Liver (tissue), 9 donors: ENCODE measurements around the gene SLX9. TPM values are rescaled to one million over a fixed set of nuclear protein-coding genes. Genes with fewer than 3 reads are reported as not detected.

ENCODE experiments used
- DNase-seq: peaks from one replicate; pipeline ENCODE4 v3.0.0-alpha.2; 2017; ENCODE audit warnings: low spot score
- H3K27ac ChIP-seq, 2 donors: one replicate each; pipeline ENCODE4 v1.7.0; 2013; ENCODE audit warnings: inconsistent platforms in 2 of 2, low read length in 2 of 2, control low read depth in 1 of 2, low read depth in 1 of 2, mild to moderate bottlenecking in 1 of 2
- H3K27me3 ChIP-seq, 4 donors: one replicate each; pipeline versions ENCODE4 v1.6.1 to v1.7.0; 2013; ENCODE audit warnings: low read length in 3 of 4, inconsistent platforms in 1 of 4, mild to moderate bottlenecking in 1 of 4, moderate library complexity in 1 of 4; ENCODE audit not compliant: control insufficient read depth in 4 of 4, insufficient read depth in 4 of 4
- H3K36me3 ChIP-seq, 4 donors: one replicate each; pipeline versions ENCODE4 v1.6.1 to v1.7.0; 2013; ENCODE audit warnings: low read length in 3 of 4, mild to moderate bottlenecking in 3 of 4, low read depth in 1 of 4, moderate library complexity in 1 of 4; ENCODE audit not compliant: control insufficient read depth in 4 of 4, insufficient read depth in 3 of 4
- H3K4me1 ChIP-seq, 4 donors: one replicate each; pipeline versions ENCODE4 v1.6.1 to v1.7.0; 2013; ENCODE audit warnings: low read length in 3 of 4, mild to moderate bottlenecking in 3 of 4, moderate library complexity in 1 of 4; ENCODE audit not compliant: control insufficient read depth in 4 of 4, insufficient read depth in 4 of 4
- H3K4me3 ChIP-seq, 3 donors: one replicate each; pipeline versions ENCODE4 v1.6.1 to v1.7.0; 2013; ENCODE audit warnings: low read length in 3 of 3, control low read depth in 1 of 3, low read depth in 1 of 3, mild to moderate bottlenecking in 1 of 3
- H3K9ac ChIP-seq, 2 donors: one replicate each; pipeline ENCODE4 v1.7.0; 2013; ENCODE audit warnings: low read length in 2 of 2, mild to moderate bottlenecking in 2 of 2, moderate library complexity in 2 of 2, control low read depth in 1 of 2, low read depth in 1 of 2
- H3K9me3 ChIP-seq, 4 donors: one replicate each; pipeline versions ENCODE4 v1.6.1 to v1.7.0; 2013; ENCODE audit warnings: low read length in 3 of 4; ENCODE audit not compliant: control insufficient read depth in 4 of 4
- ATF3 ChIP-seq: IDR thresholded peaks from 2 replicates; pipeline ENCODE4 v1.6.1; 2016; ENCODE audit warnings: antibody characterized with exemption
- CTCF ChIP-seq: fragments of 150-350 bp; IDR thresholded peaks from 2 replicates; pipeline ENCODE4 v1.5.1; 2017; ENCODE audit warnings: improper control_type of control experiment, low read depth, low read length; ENCODE audit not compliant: missing input control
- EGR1 ChIP-seq, 2 donors: IDR thresholded peaks; 2 replicates each; pipeline ENCODE4 v1.6.1; 2016 to 2018; ENCODE audit warnings: antibody characterized with exemption in 2 of 2, low read depth in 2 of 2
- FOXA1 ChIP-seq: IDR thresholded peaks from 2 replicates; pipeline ENCODE4 v1.6.1; 2016; ENCODE audit warnings: antibody characterized with exemption
- FOXA2 ChIP-seq: IDR thresholded peaks from 2 replicates; pipeline ENCODE4 v1.6.1; 2016; ENCODE audit warnings: antibody characterized with exemption
- GABPA ChIP-seq, 2 donors: IDR thresholded peaks in 1 of 2; conservative IDR thresholded peaks in 1 of 2; 2 replicates each; pipeline ENCODE4 v1.6.1; 2016; ENCODE audit warnings: antibody characterized with exemption in 2 of 2, mild to moderate bottlenecking in 1 of 2, moderate library complexity in 1 of 2
- HNF4A ChIP-seq, 2 donors: conservative IDR thresholded peaks; 2 replicates each; pipeline ENCODE4 v1.6.1; 2016; ENCODE audit warnings: antibody characterized with exemption in 2 of 2, mild to moderate bottlenecking in 2 of 2
- HNF4G ChIP-seq: IDR thresholded peaks from 2 replicates; pipeline ENCODE4 v1.6.1; 2016; ENCODE audit warnings: antibody characterized with exemption
- JUND ChIP-seq, 2 donors: IDR thresholded peaks; 2 replicates each; pipeline ENCODE4 v1.6.1; 2016; ENCODE audit warnings: antibody characterized with exemption in 2 of 2
- MAX ChIP-seq: IDR thresholded peaks from 2 replicates; pipeline ENCODE4 v1.6.1; 2016; ENCODE audit warnings: antibody characterized with exemption
- NR2F2 ChIP-seq: IDR thresholded peaks from 2 replicates; pipeline ENCODE4 v1.6.1; 2016; ENCODE audit warnings: antibody characterized with exemption
- RAD21 ChIP-seq, 2 donors: IDR thresholded peaks; 2 replicates each; pipeline ENCODE4 v1.6.1; 2016; ENCODE audit warnings: antibody characterized with exemption in 2 of 2, mild to moderate bottlenecking in 2 of 2
- REST ChIP-seq: IDR thresholded peaks from 2 replicates; pipeline ENCODE4 v1.6.1; 2016; ENCODE audit warnings: antibody characterized with exemption, mild to moderate bottlenecking
- RXRA ChIP-seq, 2 donors: IDR thresholded peaks; 2 replicates each; pipeline ENCODE4 v1.6.1; 2017 to 2018; ENCODE audit warnings: antibody characterized with exemption in 2 of 2, mild to moderate bottlenecking in 1 of 2
- SP1 ChIP-seq: IDR thresholded peaks from 2 replicates; pipeline ENCODE4 v1.6.1; 2018; ENCODE audit warnings: antibody characterized with exemption, mild to moderate bottlenecking
- TAF1 ChIP-seq: conservative IDR thresholded peaks from 2 replicates; pipeline ENCODE4 v1.6.1; 2016; ENCODE audit warnings: antibody characterized with exemption, mild to moderate bottlenecking
- YY1 ChIP-seq: IDR thresholded peaks from 2 replicates; pipeline ENCODE4 v1.6.1; 2016; ENCODE audit warnings: antibody characterized with exemption, mild to moderate bottlenecking
- ZBTB33 ChIP-seq: IDR thresholded peaks from 2 replicates; pipeline ENCODE4 v1.6.1; 2016; ENCODE audit warnings: antibody characterized with exemption
- WGBS: extraction: QIAGEN DNeasy Blood & Tissue Kit; methylation state at CpG from one replicate; pipeline ENCODE4 v1.1.7; 2013; 5-methylcytosine and 5-hydroxymethylcytosine counted together
- polyA plus RNA-seq, 2 donors: library from polyadenylated mRNA; stranded (reverse) in 1 of 2; unstranded in 1 of 2; fragments of 200-250 nt in 1 of 2; fragments of >200 nt in 1 of 2; fragmentation: Nextera tagmentation in 1 of 2; extraction: Ambion mirVana in 1 of 2; gene quantifications; one replicate each; pipeline versions ENCODE4 v1.2.1 to v1.2.3, GENCODE V29; 2013 to 2015
- total RNA-seq, 2 donors: library from RNA; depleted of rRNA; stranded (reverse); fragments of >200 nt; gene quantifications; one replicate each; pipeline ENCODE4 v1.2.3, GENCODE V29; 2014
- donor health status: healthy.
- donor health status: healthy.
- donor health status: healthy.
- donor health status: healthy.
- donor health status: healthy.

The SLX9 gene
- total and polyA plus RNA-seq, 4 donors, result 7.5 to 20.3 (median 12.2) TPM

GRCh38 chr21:44949779-44950198 is 10.0 kb downstream of the SLX9 start:
- no peaks in the 10 kb centered on the region for H3K9me3 ChIP-seq
- H3K27me3 ChIP-seq, result no peaks in the 10 kb centered on the region
- WGBS, result 9% methylated on average over 10 of the region's 10 CpGs
- H3K36me3 ChIP-seq, result peaks cover 0 to 5% (median 4%) of the 10 kb centered on the region in 4 donors
- DNase-seq, result peak; percentile 87
- H3K4me3 ChIP-seq, result no peak overlapping the region
- H3K4me1 ChIP-seq, result peaks cover 3 to 18% (median 11%) of the 10 kb centered on the region in 4 donors
- no peak overlapping the region for H3K27ac ChIP-seq
- H3K9ac ChIP-seq, result no peak overlapping the region
- no peak for TF ChIP-seq JUND (IDR thresholded peaks at IDR 0.05)
- TF ChIP-seq GABPA (IDR thresholded peaks at IDR 0.05 in 1 of 2, conservative IDR thresholded peaks at IDR 0.05 in 1 of 2), result no peak
- no peak for TF ChIP-seq EGR1 (IDR thresholded peaks at IDR 0.05; ENCODE audit: low read depth in 2 of 2)
- peak; percentile 87 to 95 for TF ChIP-seq RAD21 (IDR thresholded peaks at IDR 0.05)
- TF ChIP-seq CTCF, result peak; percentile 88
- no peak for TF ChIP-seq HNF4A (conservative IDR thresholded peaks at IDR 0.05)
- peak; percentile 15 for TF ChIP-seq NR2F2
- no peak for TF ChIP-seq MAX
- TF ChIP-seq SP1, result no peak
- no peak for TF ChIP-seq ATF3
- no peak for TF ChIP-seq TAF1
- TF ChIP-seq YY1, result no peak

GRCh38 chr21:44950351-44950750 is 10.5 kb downstream of the SLX9 start:
- WGBS, result 93% methylated on average over 18 of the region's 18 CpGs
- Histone ChIP-seq H3K27me3 (no peaks in the 10 kb centered on the region), H3K9ac (no peak overlapping the region), H3K27ac (no peak overlapping the region), H3K9me3 (no peaks in the 10 kb centered on the region), H3K36me3 (peaks cover 0 to 5% (median 2%) of the 10 kb centered on the region in 4 donors), H3K4me1 (peaks cover 3 to 18% (median 11%) of the 10 kb centered on the region in 4 donors), H3K4me3 (no peak overlapping the region)
- no peak for DNase-seq
- no peak for TF ChIP-seq GABPA (IDR thresholded peaks at IDR 0.05 in 1 of 2, conservative IDR thresholded peaks at IDR 0.05 in 1 of 2)
- TF ChIP-seq RXRA (IDR thresholded peaks at IDR 0.05), result no peak
- no peak for TF ChIP-seq HNF4G
- TF ChIP-seq TAF1, result no peak
- no peak for TF ChIP-seq HNF4A (conservative IDR thresholded peaks at IDR 0.05)
- no peak for TF ChIP-seq JUND (IDR thresholded peaks at IDR 0.05)
- TF ChIP-seq CTCF, result no peak
- TF ChIP-seq ZBTB33, result no peak
- no peak for TF ChIP-seq FOXA2
- TF ChIP-seq NR2F2, result no peak
- no peak for TF ChIP-seq FOXA1
- no peak for TF ChIP-seq ATF3
- TF ChIP-seq YY1, result no peak
- no peak for TF ChIP-seq MAX
- no peak for TF ChIP-seq REST
- TF ChIP-seq RAD21 (IDR thresholded peaks at IDR 0.05), result no peak
- no peak for TF ChIP-seq EGR1 (IDR thresholded peaks at IDR 0.05; ENCODE audit: low read depth in 2 of 2)
